ENCODE data around the gene LARP1. TPM values are rescaled to one million over a fixed set of nuclear protein-coding genes. Genes with fewer than 3 reads are reported as not detected.

The LARP1 gene
- total and polyA plus RNA-seq, 9 of the 15 experiments (the other 6 are each of a cell fraction or from before 2014, with no cell fraction given), result 22.6 to 300 (median 92.0) TPM

DNA sequence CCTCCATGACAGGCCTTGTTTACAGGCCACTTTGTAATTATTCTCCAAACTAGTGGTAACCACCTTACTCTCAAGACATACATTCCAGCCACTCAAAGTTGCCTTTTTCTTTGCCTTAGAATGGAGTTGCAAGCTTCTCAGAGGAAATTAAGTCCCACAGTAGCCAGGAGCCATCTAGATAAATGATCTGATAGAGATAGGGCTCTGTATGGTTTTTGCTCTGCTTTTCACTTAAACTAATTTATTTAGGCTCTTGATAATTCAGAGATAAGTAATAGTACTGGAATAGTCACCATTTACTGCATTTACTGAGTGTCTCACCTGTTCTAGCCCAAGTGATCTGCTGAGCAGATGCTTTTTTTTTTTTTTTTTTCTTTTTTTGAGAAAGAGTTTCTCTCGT is 7.5 kb downstream of the LARP1 start (continued):
- TF ChIP-seq, protein P1, sequence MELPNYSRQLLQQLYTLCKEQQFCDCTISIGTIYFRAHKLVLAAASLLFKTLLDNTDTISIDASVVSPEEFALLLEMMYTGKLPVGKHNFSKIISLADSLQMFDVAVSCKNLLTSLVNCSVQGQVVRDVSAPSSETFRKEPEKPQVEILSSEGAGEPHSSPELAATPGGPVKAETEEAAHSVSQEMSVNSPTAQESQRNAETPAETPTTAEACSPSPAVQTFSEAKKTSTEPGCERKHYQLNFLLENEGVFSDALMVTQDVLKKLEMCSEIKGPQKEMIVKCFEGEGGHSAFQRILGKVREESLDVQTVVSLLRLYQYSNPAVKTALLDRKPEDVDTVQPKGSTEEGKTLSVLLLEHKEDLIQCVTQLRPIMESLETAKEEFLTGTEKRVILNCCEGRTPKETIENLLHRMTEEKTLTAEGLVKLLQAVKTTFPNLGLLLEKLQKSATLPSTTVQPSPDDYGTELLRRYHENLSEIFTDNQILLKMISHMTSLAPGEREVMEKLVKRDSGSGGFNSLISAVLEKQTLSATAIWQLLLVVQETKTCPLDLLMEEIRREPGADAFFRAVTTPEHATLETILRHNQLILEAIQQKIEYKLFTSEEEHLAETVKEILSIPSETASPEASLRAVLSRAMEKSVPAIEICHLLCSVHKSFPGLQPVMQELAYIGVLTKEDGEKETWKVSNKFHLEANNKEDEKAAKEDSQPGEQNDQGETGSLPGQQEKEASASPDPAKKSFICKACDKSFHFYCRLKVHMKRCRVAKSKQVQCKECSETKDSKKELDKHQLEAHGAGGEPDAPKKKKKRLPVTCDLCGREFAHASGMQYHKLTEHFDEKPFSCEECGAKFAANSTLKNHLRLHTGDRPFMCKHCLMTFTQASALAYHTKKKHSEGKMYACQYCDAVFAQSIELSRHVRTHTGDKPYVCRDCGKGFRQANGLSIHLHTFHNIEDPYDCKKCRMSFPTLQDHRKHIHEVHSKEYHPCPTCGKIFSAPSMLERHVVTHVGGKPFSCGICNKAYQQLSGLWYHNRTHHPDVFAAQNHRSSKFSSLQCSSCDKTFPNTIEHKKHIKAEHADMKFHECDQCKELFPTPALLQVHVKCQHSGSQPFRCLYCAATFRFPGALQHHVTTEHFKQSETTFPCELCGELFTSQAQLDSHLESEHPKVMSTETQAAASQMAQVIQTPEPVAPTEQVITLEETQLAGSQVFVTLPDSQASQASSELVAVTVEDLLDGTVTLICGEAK (IDR thresholded peaks at IDR 0.05), result no peak
- TF ChIP-seq, protein P1 (CRISPR knock-in tag; IDR thresholded peaks at IDR 0.05), result no peak
- TF ChIP-seq CTCFL (IDR thresholded peaks at IDR 0.05; ENCODE audit: borderline replicate concordance, insufficient read depth, low read depth, low read length, poor library complexity, severe bottlenecking), result no peak
- TF ChIP-seq ZNF280B (CRISPR knock-in tag; IDR thresholded peaks at IDR 0.05), result no peak
- TF ChIP-seq PPARD (CRISPR knock-in tag; IDR thresholded peaks at IDR 0.05), result no peak
- no peak for TF ChIP-seq TSC22D4 (tag; IDR thresholded peaks at IDR 0.05)
- TF ChIP-seq RFX7 (CRISPR knock-in tag; IDR thresholded peaks at IDR 0.05), result no peak
- TF ChIP-seq RFX5 (IDR thresholded peaks at IDR 0.05; ENCODE audit: low read depth, low read length), result no peak
- TF ChIP-seq ILF3 (IDR thresholded peaks at IDR 0.05; ENCODE audit: borderline replicate concordance), result no peak
- TF ChIP-seq HES1 (IDR thresholded peaks at IDR 0.05; ENCODE audit: low read depth), result no peak
- TF ChIP-seq HNRNPLL (IDR thresholded peaks at IDR 0.05; ENCODE audit: low read depth, low read length, poor library complexity, severe bottlenecking), result no peak
- no peak for TF ChIP-seq FOXJ2 (tag; IDR thresholded peaks at IDR 0.05)
- TF ChIP-seq NR1H2 (CRISPR knock-in tag; IDR thresholded peaks at IDR 0.05), result no peak
- no peak for TF ChIP-seq SETDB1 (IDR thresholded peaks at IDR 0.05; ENCODE audit: low read length)
- TF ChIP-seq TRIM28 (IDR thresholded peaks at IDR 0.05), result no peak
- TF ChIP-seq DMBX1 (CRISPR knock-in tag; IDR thresholded peaks at IDR 0.05; ENCODE audit: borderline replicate concordance), result no peak
- no peak for TF ChIP-seq KLF1 (tag; IDR thresholded peaks at IDR 0.05)
